ACC112 (cell line): ENCODE results near the gene RENBP.
A peak's percentile ranks its signal among the peaks of the same experiment; 100 is the strongest.

Experiments
- H2AFZ ChIP-seq: fragments of 200-600 bp; sonication (generic); one replicate; pipeline ENCODE4 v1.6.0; 2017; ENCODE audit warnings: antibody characterized with exemption, low read length; ENCODE audit not compliant: unreplicated experiment
- H3K27ac ChIP-seq: fragments of 200-600 bp; sonication (generic); 2 replicates; pipeline ENCODE4 v1.5.1; 2014; ENCODE audit warnings: low read depth, mild to moderate bottlenecking, antibody characterized with exemption, low read length, moderate library complexity
- H3K27me3 ChIP-seq: fragments of 200-600 bp; sonication (generic); 2 replicates; pipeline ENCODE4 v1.6.1; 2014; ENCODE audit warnings: mild to moderate bottlenecking, antibody characterized with exemption, low read length, moderate library complexity, mixed read lengths; ENCODE audit not compliant: insufficient read depth
- H3K36me3 ChIP-seq: fragments of 200-600 bp; sonication (generic); 2 replicates; pipeline ENCODE4 v1.6.1; 2016; ENCODE audit warnings: mild to moderate bottlenecking, antibody characterized with exemption, low read length, moderate library complexity, mixed read lengths; ENCODE audit not compliant: insufficient read depth
- H3K4me1 ChIP-seq: fragments of 200-600 bp; sonication (generic); one replicate; pipeline ENCODE4 v1.6.1; 2016; ENCODE audit warnings: low read length, mixed read lengths; ENCODE audit not compliant: insufficient read depth, unreplicated experiment, control insufficient read depth
- H3K4me3 ChIP-seq: fragments of 200-600 bp; sonication (generic); 2 replicates; pipeline ENCODE4 v1.5.1; 2014; ENCODE audit warnings: mild to moderate bottlenecking, low read depth, low read length
- H3K79me2 ChIP-seq: fragments of 200-600 bp; sonication (generic); one replicate; pipeline ENCODE4 v1.6.0; 2016; ENCODE audit warnings: low read length; ENCODE audit not compliant: control insufficient read depth, unreplicated experiment, insufficient read depth

RENBP gene

DNA sequence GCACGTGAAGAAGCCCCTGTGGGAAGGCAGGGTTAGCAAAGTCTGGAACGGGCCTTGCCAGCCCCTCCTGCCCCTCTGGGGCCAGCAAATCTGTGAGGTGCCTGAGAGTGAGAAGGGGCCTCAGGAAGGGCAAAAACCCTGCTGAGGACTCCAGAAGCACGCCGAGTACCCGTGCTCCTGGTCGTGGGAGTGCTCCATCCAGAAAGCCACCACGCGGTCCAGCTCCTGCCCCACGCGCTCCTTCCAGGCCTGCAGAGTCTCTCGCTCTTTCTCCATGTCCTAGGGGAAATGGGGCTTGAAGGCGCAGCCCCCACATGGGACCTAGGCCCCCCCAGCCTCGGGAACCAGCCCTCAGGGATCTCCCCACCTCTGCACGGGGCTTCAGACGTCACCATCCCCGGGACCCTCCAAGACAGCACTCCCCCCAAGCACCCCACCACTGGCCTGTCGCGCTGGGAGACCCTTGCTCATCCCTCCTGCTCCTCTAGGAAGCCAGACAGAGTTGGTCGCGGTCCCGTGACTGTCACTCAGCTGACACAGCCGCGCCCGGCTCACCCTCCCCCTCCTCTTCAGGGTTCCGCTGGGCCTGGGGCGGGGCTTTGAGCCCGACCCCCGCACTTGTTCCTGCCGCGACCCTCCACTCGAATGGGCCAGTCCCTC is at the start of gene RENBP:
Gene RENBP (minus strand): TSS at position 504 of the 660 bp plus-strand sequence. CDS start 33 bp downstream, at position 471.
- H3K27ac ChIP-seq = no peak within 1 kb of the TSS
- H2AFZ ChIP-seq = peak within 1 kb of the TSS; percentile 25
- H3K27me3 ChIP-seq = no peaks in the 10 kb centered on the region
- no peaks in the 10 kb centered on the region for H3K36me3 ChIP-seq
- peak within 1 kb of the TSS; percentile 59; the same call in 1 of the 2 replicates for H3K4me3 ChIP-seq
- no peaks in the 10 kb centered on the region for H3K79me2 ChIP-seq
- H3K4me1 ChIP-seq = peaks cover 2% of the 10 kb centered on the region

DNA sequence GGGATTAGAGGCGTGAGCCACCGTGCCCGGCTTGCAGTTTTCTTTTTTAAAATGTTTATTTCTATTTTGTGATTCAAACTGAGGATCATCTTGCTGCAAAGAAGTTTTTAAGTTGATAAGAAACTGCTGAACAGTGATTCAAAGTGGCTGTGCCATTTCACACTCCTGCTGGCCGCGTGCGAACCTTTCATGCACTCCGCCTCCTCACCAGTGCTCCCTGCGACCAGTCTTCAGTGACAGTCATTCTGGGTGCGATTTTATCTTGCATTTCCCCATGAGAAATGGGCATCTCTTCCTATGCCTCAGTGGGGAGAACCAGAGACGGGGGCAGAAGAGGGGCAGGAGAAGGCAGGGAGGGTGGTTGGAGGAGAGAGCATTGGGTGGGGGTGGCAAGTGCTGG is 49.5 kb upstream of the RENBP start:
- H3K4me1 ChIP-seq = no peaks in the 10 kb centered on the region
- H3K4me3 ChIP-seq = no peak overlapping the region
- no peaks in the 10 kb centered on the region for H3K79me2 ChIP-seq
- H3K27ac ChIP-seq = no peak overlapping the region
- no peaks in the 10 kb centered on the region for H3K36me3 ChIP-seq
- H2AFZ ChIP-seq = no peak overlapping the region
- H3K27me3 ChIP-seq = no peaks in the 10 kb centered on the region

GRCh38 chrX:153993079-153993478 is 48.6 kb upstream of the RENBP start:
- Histone ChIP-seq H3K4me3 (no peak overlapping the region), H3K27me3 (no peaks in the 10 kb centered on the region), H3K79me2 (no peaks in the 10 kb centered on the region), H3K4me1 (no peaks in the 10 kb centered on the region), H2AFZ (no peak overlapping the region), H3K27ac (no peak overlapping the region), H3K36me3 (no peaks in the 10 kb centered on the region)

GRCh38 chrX:153992180-153992579 is 47.7 kb upstream of the RENBP start:
- Histone ChIP-seq H3K27me3 (no peaks in the 10 kb centered on the region), H2AFZ (no peak overlapping the region), H3K4me1 (no peaks in the 10 kb centered on the region), H3K79me2 (no peaks in the 10 kb centered on the region), H3K4me3 (no peak overlapping the region), H3K27ac (no peak overlapping the region), H3K36me3 (no peaks in the 10 kb centered on the region)

GRCh38 chrX:153991013-153991580 is 46.7 kb upstream of the RENBP start:
- Histone ChIP-seq H3K36me3 (no peaks in the 10 kb centered on the region), H3K4me3 (no peak overlapping the region), H2AFZ (no peak overlapping the region), H3K4me1 (no peaks in the 10 kb centered on the region), H3K27ac (no peak overlapping the region), H3K79me2 (no peaks in the 10 kb centered on the region), H3K27me3 (no peaks in the 10 kb centered on the region)

- H3K4me1 ChIP-seq = no peaks in the 10 kb centered on the region
- no peak overlapping the region for H3K27ac ChIP-seq
Measured at GRCh38 chrX:153989973-153990655, 45.7 kb upstream of the RENBP start.

DNA sequence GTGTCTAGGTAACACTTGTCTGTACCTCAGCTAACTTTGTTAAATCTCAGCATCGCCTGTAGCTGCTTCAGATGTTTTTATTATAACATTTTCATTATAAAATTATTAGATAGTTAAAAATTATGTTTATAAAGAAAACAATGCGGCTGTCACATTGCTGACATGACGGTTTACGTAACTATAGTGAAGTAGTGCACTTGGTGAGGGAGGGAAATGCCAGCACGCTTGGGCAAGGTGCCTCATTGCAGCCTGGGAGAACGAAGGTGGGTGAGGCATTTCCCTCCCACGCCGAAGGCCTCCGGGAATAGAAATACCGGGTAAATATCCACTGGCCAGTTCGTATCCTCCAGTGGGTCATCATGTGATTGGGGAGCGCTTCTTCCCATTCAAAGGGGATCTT is 44.0 kb upstream of the RENBP start:
- Histone ChIP-seq H3K4me3 (no peak overlapping the region), H3K27me3 (no peaks in the 10 kb centered on the region), H3K4me1 (no peaks in the 10 kb centered on the region), H3K27ac (no peak overlapping the region), H2AFZ (no peak overlapping the region), H3K79me2 (no peaks in the 10 kb centered on the region), H3K36me3 (no peaks in the 10 kb centered on the region)

More at GRCh38 chrX:153989973-153990655, 45.7 kb upstream of the RENBP start:
- H3K36me3 ChIP-seq = no peaks in the 10 kb centered on the region
- H2AFZ ChIP-seq = no peak overlapping the region
- no peaks in the 10 kb centered on the region for H3K79me2 ChIP-seq
- no peak overlapping the region for H3K4me3 ChIP-seq
- no peaks in the 10 kb centered on the region for H3K27me3 ChIP-seq

GRCh38 chrX:153984351-153985178 is 40.1 kb upstream of the RENBP start:
- no peak overlapping the region for H3K27ac ChIP-seq
- no peaks in the 10 kb centered on the region for H3K4me1 ChIP-seq
- H2AFZ ChIP-seq = no peak overlapping the region
- H3K36me3 ChIP-seq = no peaks in the 10 kb centered on the region
- H3K4me3 ChIP-seq = no peak overlapping the region
- H3K27me3 ChIP-seq = no peaks in the 10 kb centered on the region
- H3K79me2 ChIP-seq = no peaks in the 10 kb centered on the region

GRCh38 chrX:153983321-153983801 is 38.9 kb upstream of the RENBP start:
- Histone ChIP-seq H3K4me1 (no peaks in the 10 kb centered on the region), H3K4me3 (no peak overlapping the region), H3K36me3 (no peaks in the 10 kb centered on the region), H3K27ac (no peak overlapping the region), H3K27me3 (no peaks in the 10 kb centered on the region), H2AFZ (no peak overlapping the region), H3K79me2 (no peaks in the 10 kb centered on the region)

DNA sequence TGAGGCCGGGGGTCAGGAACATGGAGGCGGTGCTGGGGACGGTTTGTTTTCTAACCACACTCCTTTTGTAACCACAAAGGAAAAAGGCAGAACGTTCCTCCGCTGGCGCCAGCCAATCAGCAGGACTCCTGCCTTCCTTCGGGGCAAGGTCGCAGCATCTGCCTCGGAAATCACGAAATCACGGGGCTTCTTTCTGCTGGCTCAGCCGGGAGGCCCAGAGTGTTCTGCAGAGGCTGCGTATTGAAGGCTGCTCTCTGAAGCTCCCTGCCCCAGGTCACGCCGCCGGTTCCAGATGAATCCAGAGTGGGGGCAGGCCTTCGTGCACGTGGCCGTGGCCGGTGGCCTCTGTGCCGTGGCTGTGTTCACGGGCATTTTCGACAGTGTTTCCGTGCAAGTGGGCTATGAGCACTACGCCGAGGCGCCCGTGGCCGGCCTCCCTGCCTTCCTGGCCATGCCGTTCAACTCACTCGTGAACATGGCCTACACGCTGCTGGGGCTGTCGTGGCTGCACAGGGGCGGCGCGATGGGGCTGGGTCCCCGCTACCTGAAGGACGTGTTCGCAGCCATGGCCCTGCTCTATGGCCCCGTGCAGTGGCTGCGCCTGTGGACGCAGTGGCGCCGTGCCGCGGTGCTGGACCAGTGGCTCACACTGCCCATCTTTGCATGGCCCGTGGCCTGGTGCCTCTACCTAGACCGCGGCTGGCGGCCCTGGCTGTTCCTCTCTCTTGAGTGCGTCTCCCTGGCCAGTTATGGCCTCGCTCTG is 37.5 kb upstream of the RENBP start:
- Histone ChIP-seq H3K27ac (no peak overlapping the region), H2AFZ (no peak overlapping the region), H3K27me3 (no peaks in the 10 kb centered on the region), H3K4me3 (no peak overlapping the region), H3K79me2 (no peaks in the 10 kb centered on the region), H3K36me3 (no peaks in the 10 kb centered on the region), H3K4me1 (no peaks in the 10 kb centered on the region)
